HepG2 (cell line): Measurements from ENCODE around the gene ZNF223. TPM values are rescaled to one million over a fixed set of nuclear protein-coding genes. Genes with fewer than 3 reads are reported as not detected.

ENCODE experiments used
- ATAC-seq: fragments of 200-7000 bp; cut with Tn5 transposase; 3 replicates; pipeline ENCODE4 v1.9.1; 2020; ENCODE audit warnings: mild to moderate bottlenecking, moderate library complexity
- BruUV-seq: library from RNA; stranded (reverse); fragments of 400-500 nt; replicated peaks from 2 replicates; lab custom pipeline; 2021; lab: Mats Ljungman, UMichigan
- CTCF ChIA-PET: fragments of 300-600 bp; formaldehyde crosslinking; extraction: SDS; loops from one replicate; lab custom pipeline; 2021; ENCODE audit warnings: low total read pairs, inconsistent platforms, low intra/inter-chr PET ratio; lab: Yijun Ruan, JAX
- POLR2A ChIA-PET: fragments of 350-600 bp; sonication (Branson Sonifier 250); formaldehyde crosslinking; loops from one replicate; lab custom pipeline; 2020; ENCODE audit warnings: antibody characterized with exemption, inconsistent platforms; lab: Yijun Ruan, JAX
- DNase-seq: peaks from one replicate; pipeline ENCODE4 v3.0.0-alpha.2; 2015; ENCODE audit warnings: low spot score
- FAIRE-seq: peaks from 3 replicates; lab custom pipeline; 2011; peaks lifted over from hg19 to GRCh38; lab: Jason Lieb, UNC
- H2AFZ ChIP-seq: one replicate; pipeline ENCODE4 v1.6.1; 2011; ENCODE audit warnings: low read length, inconsistent platforms
- H3K27ac ChIP-seq: fragments of 300-600 bp; 3 replicates; pipeline ENCODE4 v1.8.0; 2011; ENCODE audit warnings: mixed run types, mild to moderate bottlenecking, mixed read lengths, low read length, inconsistent platforms; ENCODE audit not compliant: insufficient read depth; ENCODE audit errors: extremely low read length
- H3K27me3 ChIP-seq, 2 experiments: fragments of 200-600 bp in 1 of 2; 2 replicates in 1 of 2; 3 replicates in 1 of 2; pipeline versions ENCODE4 v1.6.0 to v1.8.0; 2011; ENCODE audit warnings: low read length in 2 of 2, mild to moderate bottlenecking in 2 of 2, moderate library complexity in 2 of 2, inconsistent platforms in 1 of 2; ENCODE audit not compliant: insufficient read depth in 2 of 2, control insufficient read depth in 1 of 2
- H3K36me3 ChIP-seq, 2 experiments: fragments of 200-600 bp in 1 of 2; replicated peaks in 1 of 2; 2 replicates in 1 of 2; 3 replicates in 1 of 2; pipeline versions ENCODE4 v1.5.1 to v1.8.0; 2011; ENCODE audit warnings: low read length in 2 of 2, inconsistent platforms in 1 of 2; ENCODE audit not compliant: insufficient read depth in 2 of 2, control insufficient read depth in 1 of 2
- H3K4me1 ChIP-seq: 2 replicates; pipeline ENCODE4 v1.5.1; 2012; ENCODE audit warnings: low read length, inconsistent platforms; ENCODE audit not compliant: insufficient read depth
- H3K4me2 ChIP-seq: 2 replicates; pipeline ENCODE4 v1.6.0; 2011; ENCODE audit warnings: low read depth, low read length, inconsistent platforms
- H3K4me3 ChIP-seq, 3 experiments: fragments of 200-600 bp in 1 of 3; sonication (generic), shearing (Covaris generic) in 1 of 3; replicated peaks in 1 of 3; 2 replicates each; pipeline ENCODE4 v1.5.1; 2011 to 2016; ENCODE audit warnings: low read length in 3 of 3, inconsistent platforms in 2 of 3, low read depth in 2 of 3, mild to moderate bottlenecking in 2 of 3, control low read depth in 1 of 3, mixed read lengths in 1 of 3; ENCODE audit not compliant: insufficient read depth in 1 of 3
- H3K79me2 ChIP-seq: one replicate; pipeline ENCODE4 v1.6.1; 2011; ENCODE audit warnings: low read length, inconsistent platforms; ENCODE audit not compliant: insufficient read depth
- H3K9ac ChIP-seq: 2 replicates; pipeline ENCODE4 v1.6.0; 2011; ENCODE audit warnings: mild to moderate bottlenecking, low read depth, low read length, inconsistent platforms; ENCODE audit not compliant: insufficient read depth
- H3K9me3 ChIP-seq: 2 replicates; pipeline ENCODE4 v1.5.1; 2012; ENCODE audit warnings: mild to moderate bottlenecking, low read length
- H4K20me1 ChIP-seq: 2 replicates; pipeline ENCODE4 v1.6.0; 2011; ENCODE audit warnings: inconsistent platforms, mild to moderate bottlenecking, low read length, moderate library complexity; ENCODE audit not compliant: insufficient read depth
- ATAD3A ChIP-seq: sonication (generic); formaldehyde crosslinking; IDR thresholded peaks from 2 replicates; pipeline ENCODE4 v1.4.0; 2020; ENCODE audit warnings: missing genetic modification reagents
- NFYC ChIP-seq: IDR thresholded peaks from 2 replicates; pipeline ENCODE4 v1.6.1; 2016; ENCODE audit warnings: missing genetic modification reagents, missing compliant biosample characterization
- PAX8 ChIP-seq: sonication (generic); formaldehyde crosslinking; IDR thresholded peaks from 2 replicates; pipeline ENCODE4 v1.8.0; 2022; ENCODE audit warnings: mild to moderate bottlenecking, missing genetic modification reagents, borderline replicate concordance
- RFX5 ChIP-seq: IDR thresholded peaks from 2 replicates; pipeline ENCODE4 v1.6.1; 2011; ENCODE audit warnings: low read depth, low read length, improper control_type of control experiment
- SKI ChIP-seq: fragments of 450-650 bp; IDR thresholded peaks from one replicate; pipeline ENCODE4 v1.6.1; 2018; ENCODE audit warnings: mild to moderate bottlenecking; ENCODE audit not compliant: partially characterized antibody
- SOX13 ChIP-seq, 3 experiments: fragments of 450-650 bp in 1 of 3; sonication (generic) in 1 of 3; formaldehyde crosslinking in 1 of 3; IDR thresholded peaks in 2 of 3; conservative IDR thresholded peaks in 1 of 3; 2 replicates each; pipeline versions ENCODE4 v1.5.0 to v1.6.1; 2016 to 2020; ENCODE audit warnings: antibody characterized with exemption in 1 of 3, mild to moderate bottlenecking in 1 of 3, missing compliant biosample characterization in 1 of 3, missing genetic modification reagents in 1 of 3, moderate library complexity in 1 of 3
- THYN1 ChIP-seq: sonication (generic); formaldehyde crosslinking; IDR thresholded peaks from 2 replicates; pipeline ENCODE4 v1.8.1; 2023; ENCODE audit warnings: low read depth, mild to moderate bottlenecking, moderate library complexity, missing genetic modification reagents, borderline replicate concordance
- TSC22D2 ChIP-seq: sonication (generic); formaldehyde crosslinking; IDR thresholded peaks from 2 replicates; pipeline ENCODE4 v1.5.1; 2020; ENCODE audit warnings: missing genetic modification reagents, mild to moderate bottlenecking, borderline replicate concordance
- ZNF331 ChIP-seq: sonication (generic); formaldehyde crosslinking; IDR thresholded peaks from 2 replicates; pipeline ENCODE4 v1.4.0; 2020; ENCODE audit warnings: missing genetic modification reagents
- ZNF431 ChIP-seq: sonication (generic); formaldehyde crosslinking; IDR thresholded peaks from 2 replicates; pipeline ENCODE4 v1.9.0; 2022; ENCODE audit warnings: missing genetic modification reagents, low read depth, mild to moderate bottlenecking, borderline replicate concordance
- ZNF607 ChIP-seq: sonication (generic); formaldehyde crosslinking; IDR thresholded peaks from 2 replicates; pipeline ENCODE4 v1.5.1; 2020; ENCODE audit warnings: missing genetic modification reagents, mild to moderate bottlenecking, borderline replicate concordance
- WGBS: methylation state at CpG from one replicate; pipeline ENCODE4 v1.1.6; 2017; ENCODE audit warnings: low lambda C conversion rate; 5-methylcytosine and 5-hydroxymethylcytosine counted together
- in situ Hi-C: cut with HindIII; loops from 2 replicates; pipeline ENCODE4 v1.10.0; 2017; ENCODE audit warnings: low pct_unique_long_range_greater_than_20kb; ENCODE audit not compliant: extremely low pct_ligation_motif_present
- intact Hi-C: fragments of 100-400 bp; cut with micrococcal nuclease; formaldehyde crosslinking; loops from one replicate; pipeline ENCODE4 v1.10.0; 2022; ENCODE audit not compliant: unreplicated experiment
- polyA plus RNA-seq, 8 experiments: library from polyadenylated mRNA; depleted of rRNA in 3 of 8; stranded (reverse) in 7 of 8; unstranded in 1 of 8; fragments of >200 nt; fragmentation: Illumina TruSeq in 4 of 8; extraction: Trizol in 4 of 8; gene quantifications; 2 replicates each; pipeline versions ENCODE4 v1.2.1 to v1.2.3, GENCODE V29; 2011 to 2016; ENCODE audit warnings: low read depth in 4 of 8, missing spikeins in 1 of 8, mixed read lengths in 1 of 8; ENCODE audit not compliant: insufficient read depth in 1 of 8
- total RNA-seq, 5 experiments: library from RNA; depleted of rRNA; stranded (reverse); fragments of >200 nt; fragmentation: Illumina TruSeq; extraction: Trizol; gene quantifications; 2 replicates each; pipeline ENCODE4 v1.2.3, GENCODE V29; 2016; ENCODE audit warnings: low read depth in 1 of 5
- TF ChIP-seq, protein P1 (sequence below): sonication (generic); formaldehyde crosslinking; IDR thresholded peaks from 2 replicates; pipeline ENCODE4 v1.4.0; 2020; ENCODE audit warnings: mild to moderate bottlenecking, missing genetic modification reagents
- TF ChIP-seq, protein P2 (sequence below), 2 experiments: sonication (generic) in 1 of 2; formaldehyde crosslinking in 1 of 2; IDR thresholded peaks; 2 replicates each; pipeline versions ENCODE4 v1.6.1 to v1.9.0; 2014 to 2022; ENCODE audit warnings: antibody characterized with exemption in 1 of 2, borderline replicate concordance in 1 of 2, inconsistent platforms in 1 of 2, low read depth in 1 of 2, missing genetic modification reagents in 1 of 2

ZNF223 gene
- total and polyA plus RNA-seq, 2 of the 13 experiments (the other 11 are each of a cell fraction or from before 2014, with no cell fraction given): 2.0 to 4.8 TPM

GRCh38 chr19:44024900-44025216, 27.0 kb upstream of the ZNF223 start (continued):
- TF ChIP-seq ZNF331: 0 out of 2 replicates have a peak, but pooled peaks have one; percentile 11
- TF ChIP-seq, protein P1, sequence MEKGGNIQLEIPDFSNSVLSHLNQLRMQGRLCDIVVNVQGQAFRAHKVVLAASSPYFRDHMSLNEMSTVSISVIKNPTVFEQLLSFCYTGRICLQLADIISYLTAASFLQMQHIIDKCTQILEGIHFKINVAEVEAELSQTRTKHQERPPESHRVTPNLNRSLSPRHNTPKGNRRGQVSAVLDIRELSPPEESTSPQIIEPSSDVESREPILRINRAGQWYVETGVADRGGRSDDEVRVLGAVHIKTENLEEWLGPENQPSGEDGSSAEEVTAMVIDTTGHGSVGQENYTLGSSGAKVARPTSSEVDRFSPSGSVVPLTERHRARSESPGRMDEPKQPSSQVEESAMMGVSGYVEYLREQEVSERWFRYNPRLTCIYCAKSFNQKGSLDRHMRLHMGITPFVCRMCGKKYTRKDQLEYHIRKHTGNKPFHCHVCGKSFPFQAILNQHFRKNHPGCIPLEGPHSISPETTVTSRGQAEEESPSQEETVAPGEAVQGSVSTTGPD: 0 out of 2 replicates have a peak, but pooled peaks have one; percentile 34
- TF ChIP-seq SOX13 (IDR thresholded peaks at IDR 0.05): no peak
- TF ChIP-seq SOX13 (CRISPR knock-in tag; conservative IDR thresholded peaks at IDR 0.05 in 1 of 2, IDR thresholded peaks at IDR 0.05 in 1 of 2): 0 out of 4 replicates have a peak, but pooled peaks of 1 of the 2 experiments have one; percentile 5

DNA sequence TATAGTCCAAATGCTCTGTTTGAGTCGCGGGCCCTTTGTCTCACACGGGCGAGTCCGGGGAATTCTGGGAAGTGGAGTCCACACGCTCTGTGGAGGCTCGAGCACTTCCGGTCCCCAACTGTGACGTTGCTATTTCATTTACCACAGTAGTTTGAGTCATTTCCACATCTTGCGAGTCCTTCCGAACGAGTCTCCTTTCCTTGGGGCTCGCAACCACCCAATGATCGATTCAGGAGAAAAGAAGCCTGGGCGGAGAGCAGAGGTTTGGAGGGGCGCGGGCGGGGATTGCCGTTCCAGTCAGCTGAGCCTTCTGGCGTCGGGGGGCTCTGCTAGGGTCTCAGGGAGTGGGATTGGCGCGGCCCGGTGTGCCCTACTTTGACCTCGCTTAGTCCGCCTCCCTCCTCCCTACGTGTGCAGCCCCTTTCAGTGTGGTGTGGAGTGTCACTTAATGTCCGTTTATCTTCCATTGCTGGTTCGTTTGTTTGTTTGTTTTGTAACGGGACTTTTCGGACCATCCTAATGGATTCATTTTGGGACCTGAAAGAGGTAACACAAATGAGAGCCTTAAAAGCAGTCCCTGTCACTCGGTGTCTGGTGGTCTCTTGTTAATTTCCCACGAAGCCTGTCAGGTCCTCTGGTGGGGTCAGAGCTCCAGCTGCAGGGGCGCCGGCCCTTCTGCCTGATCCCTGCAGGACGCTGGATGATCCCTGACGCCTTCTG, 26.5 kb upstream of the ZNF223 start, which contains the start of gene ZNF222:
TSS of gene ZNF222 (plus strand) at position 163 of the 720 bp plus-strand sequence. CDS start at position 221, 58 bp downstream.
- H3K4me2 ChIP-seq: peak within 1 kb of the TSS; percentile 85
- intact Hi-C loops (loop anchor here (2.0 kb wide), 1 partner anchor 75 kb away; the partner anchor contains the start of gene ZNF221), in situ Hi-C loops (no loop called here)
- WGBS: 1% methylated on average over 31 of the region's 37 CpGs
- POLR2A ChIA-PET: interaction anchor here (0.8 to 1.6 kb wide), 3 partner anchors 21 to 90 kb away, joined by 3 to 6 read pairs (median 5); partner anchors contain the start of genes ZNF223 and ZNF45
- peaks cover 4% of the 10 kb centered on the region for H3K79me2 ChIP-seq
- peak within 1 kb of the TSS; percentile 75 for H3K9ac ChIP-seq
- no peaks in the 10 kb centered on the region for H4K20me1 ChIP-seq
- peak within 1 kb of the TSS; percentile 42 for H3K27ac ChIP-seq
- H3K4me1 ChIP-seq: peaks cover 16% of the 10 kb centered on the region; the same call in 1 of the 2 replicates
- TSS peak; percentile 82 for BruUV-seq
- FAIRE-seq (peak; percentile 83), ATAC-seq (peak; percentile 100), DNase-seq (peak; percentile 76)
- CTCF ChIA-PET: no interaction called here
- no peaks in the 10 kb centered on the region; a peak in 1 of 5 replicates for H3K27me3 ChIP-seq
- H2AFZ ChIP-seq: peak within 1 kb of the TSS; percentile 98
- peak within 1 kb of the TSS; percentile 88 to 97 (median 91) for H3K4me3 ChIP-seq
- H3K36me3 ChIP-seq: peaks cover 3 to 16% of the 10 kb centered on the region in 2 experiments; a peak in 3 of 5 replicates
- H3K9me3 ChIP-seq: no peaks in the 10 kb centered on the region
- TF ChIP-seq TSC22D2 (CRISPR knock-in tag): no peak
- TF ChIP-seq ATAD3A (CRISPR knock-in tag): no peak
- no peak for TF ChIP-seq SKI
- TF ChIP-seq THYN1 (CRISPR knock-in tag): no peak
- no peak for TF ChIP-seq ZNF607 (CRISPR knock-in tag)
- TF ChIP-seq RFX5: no peak
- no peak for TF ChIP-seq PAX8 (CRISPR knock-in tag)
- no peak; the same call in 1 of the 2 replicates for TF ChIP-seq NFYC (CRISPR knock-in tag)
- TF ChIP-seq ZNF431: no peak
- TF ChIP-seq, protein P2, sequence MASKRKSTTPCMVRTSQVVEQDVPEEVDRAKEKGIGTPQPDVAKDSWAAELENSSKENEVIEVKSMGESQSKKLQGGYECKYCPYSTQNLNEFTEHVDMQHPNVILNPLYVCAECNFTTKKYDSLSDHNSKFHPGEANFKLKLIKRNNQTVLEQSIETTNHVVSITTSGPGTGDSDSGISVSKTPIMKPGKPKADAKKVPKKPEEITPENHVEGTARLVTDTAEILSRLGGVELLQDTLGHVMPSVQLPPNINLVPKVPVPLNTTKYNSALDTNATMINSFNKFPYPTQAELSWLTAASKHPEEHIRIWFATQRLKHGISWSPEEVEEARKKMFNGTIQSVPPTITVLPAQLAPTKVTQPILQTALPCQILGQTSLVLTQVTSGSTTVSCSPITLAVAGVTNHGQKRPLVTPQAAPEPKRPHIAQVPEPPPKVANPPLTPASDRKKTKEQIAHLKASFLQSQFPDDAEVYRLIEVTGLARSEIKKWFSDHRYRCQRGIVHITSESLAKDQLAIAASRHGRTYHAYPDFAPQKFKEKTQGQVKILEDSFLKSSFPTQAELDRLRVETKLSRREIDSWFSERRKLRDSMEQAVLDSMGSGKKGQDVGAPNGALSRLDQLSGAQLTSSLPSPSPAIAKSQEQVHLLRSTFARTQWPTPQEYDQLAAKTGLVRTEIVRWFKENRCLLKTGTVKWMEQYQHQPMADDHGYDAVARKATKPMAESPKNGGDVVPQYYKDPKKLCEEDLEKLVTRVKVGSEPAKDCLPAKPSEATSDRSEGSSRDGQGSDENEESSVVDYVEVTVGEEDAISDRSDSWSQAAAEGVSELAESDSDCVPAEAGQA (IDR thresholded peaks at IDR 0.05; ENCODE audit: low read depth): peak; percentile 75; the same call in 1 of the 2 replicates
- TF ChIP-seq, protein P2 (CRISPR knock-in tag; IDR thresholded peaks at IDR 0.05; ENCODE audit: borderline replicate concordance): no peak
